Measurements from ENCODE around the gene MRPS11. TPM values are rescaled to one million over a fixed set of nuclear protein-coding genes. Genes with fewer than 3 reads are reported as not detected.

MRPS11 gene
- total and polyA plus RNA-seq, 2 of the 8 experiments (the other 6 are each of a cell fraction or from before 2014, with no cell fraction given): 41.4 to 59.2 TPM

- Histone ChIP-seq H2AK5ac (ENCODE audit: low read depth, low read length) (no peak overlapping the region), H3K18ac (ENCODE audit: extremely low read depth, low read length) (no peak overlapping the region), H2BK5ac (ENCODE audit: low read depth, low read length) (no peak overlapping the region), H2BK120ac (replicated peaks; ENCODE audit: low read depth, low read length) (no peak overlapping the region), H4K20me1 (replicated peaks in 1 of 2; ENCODE audit: control insufficient read depth in 1 of 2, insufficient read depth in 2 of 2, low read length in 2 of 2) (peaks cover 0 to 2% of the 10 kb centered on the region in 2 experiments), H3K23ac (ENCODE audit: insufficient read length) (no peak overlapping the region), H3K36me3 (ENCODE audit: control insufficient read depth in 2 of 4, insufficient read depth in 4 of 4, low read length in 3 of 4) (peaks cover 0 to 7% (median under 1%) of the 10 kb centered on the region in 4 experiments; a peak in 2 of 8 replicates), H3K23me2 (ENCODE audit: low read depth, low read length) (no peaks in the 10 kb centered on the region), H3K4me2 (ENCODE audit: insufficient read depth in 1 of 2, low read depth in 2 of 2, low read length in 2 of 2) (no peak overlapping the region), H3K9me3 (ENCODE audit: insufficient read depth in 2 of 2, low read depth in 1 of 2, low read length in 1 of 2) (no peaks in the 10 kb centered on the region), H4K5ac (ENCODE audit: insufficient read length, low read depth, low read length) (no peak overlapping the region), H3K79me2 (ENCODE audit: control insufficient read depth in 1 of 2, insufficient read depth in 2 of 2, low read length in 2 of 2) (no peaks in the 10 kb centered on the region), H3K14ac (ENCODE audit: insufficient read length) (no peak overlapping the region), H3K4ac (replicated peaks; ENCODE audit: insufficient read length, low read depth, low read length) (no peak overlapping the region), H3K27ac (ENCODE audit: low read depth, low read length) (no peak overlapping the region), H3K4me3 (ENCODE audit: extremely low read depth in 1 of 4, insufficient read depth in 2 of 4, low read depth in 3 of 4, low read length in 4 of 4) (no peak overlapping the region), H4K8ac (ENCODE audit: extremely low read depth, insufficient read depth, low read length) (no peak overlapping the region), H2AFZ (ENCODE audit: low read length) (no peak overlapping the region), H3K27me3 (replicated peaks in 1 of 4; ENCODE audit: control insufficient read depth in 3 of 4, extremely low read depth in 1 of 4, insufficient read depth in 3 of 4, low read length in 3 of 4) (peaks cover 0 to 2% (median 0%) of the 10 kb centered on the region in 4 experiments; a peak in 2 of 7 replicates), H3K4me1 (replicated peaks in 1 of 4; ENCODE audit: control insufficient read depth in 3 of 4, insufficient read depth in 4 of 4, low read length in 3 of 4) (peaks cover 2 to 11% (median 9%) of the 10 kb centered on the region in 4 experiments; a peak in 4 of 7 replicates), H2BK15ac (ENCODE audit: low read length) (no peak overlapping the region), H3K9ac (replicated peaks in 1 of 4; ENCODE audit: extremely low read depth in 1 of 4, low read depth in 3 of 4, low read length in 3 of 4) (no peak overlapping the region), H2BK12ac (ENCODE audit: low read depth, low read length) (no peak overlapping the region), H3K79me1 (ENCODE audit: low read depth, low read length) (no peaks in the 10 kb centered on the region), H4K91ac (replicated peaks; ENCODE audit: insufficient read length, low read length) (no peak overlapping the region), H2BK20ac (ENCODE audit: low read length) (no peak overlapping the region), H3K56ac (replicated peaks; ENCODE audit: insufficient read length, low read depth, low read length) (no peak overlapping the region)
- ChIA-PET CTCF (ENCODE audit: partially characterized antibody) (no interaction called here), POLR2A (ENCODE audit: partially characterized antibody) (interaction anchor here (0.5 kb wide), 1 partner anchor 119 kb away, joined by 4 read pairs; no protein-coding TSS in a partner anchor)
- DNase-seq (ENCODE audit: low read depth in 1 of 2, low spot score in 2 of 2) (no peak), FAIRE-seq (no peak)
- TF ChIP-seq HDAC2 (IDR thresholded peaks at IDR 0.05; ENCODE audit: borderline replicate concordance in 1 of 2, low read depth in 2 of 2, low read length in 2 of 2) (no peak), ASH2L (IDR thresholded peaks at IDR 0.05; ENCODE audit: low read length) (no peak), SUZ12 (IDR thresholded peaks at IDR 0.05; ENCODE audit: low read length) (no peak), CREB1 (IDR thresholded peaks at IDR 0.05) (no peak), BRCA1 (IDR thresholded peaks at IDR 0.05; ENCODE audit: low read depth, low read length) (no peak), KDM5A (IDR thresholded peaks at IDR 0.05; ENCODE audit: low read length) (no peak), PHF8 (conservative IDR thresholded peaks at IDR 0.05; ENCODE audit: low read depth, low read length) (no peak), ZNF274 (IDR thresholded peaks at IDR 0.05; ENCODE audit: borderline replicate concordance, extremely low read depth, low read length) (no peak)
- 94% methylated on average over 2 of the region's 2 CpGs; no CpG with 5 or more reads in 1 of the 2 experiments for WGBS, 2 experiments (ENCODE audit: extremely low coverage in 1 of 2, insufficient coverage in 1 of 2, insufficient read length in 1 of 2, insufficient replicate concordance in 2 of 2, low coverage in 1 of 2, low lambda C conversion rate in 2 of 2, missing lambda C conversion rate in 1 of 2)
These were observed 38.2 kb downstream of the MRPS11 start for GRCh38 chr15:88505721-88506120.

All from H1 (cell line).